Activated CD8-positive, alpha-beta T cell treated with anti-CD3 and anti-CD28 coated beads, Interleukin-2, amount 10 ng/mL, durations not matched to agents 7 days and 5 days (primary cell): ENCODE data around the gene IFI27L1. TPM values are rescaled to one million over a fixed set of nuclear protein-coding genes. Genes with fewer than 3 reads are reported as not detected.

Experiments
- ATAC-seq: fragments of 150-1000 bp; cut with Tn5 transposase; one replicate; pipeline ENCODE4 v1.10.0; 2021; ENCODE audit warnings: moderate library complexity
- CTCF ChIA-PET: fragments of 350-600 bp; sonication (Branson Sonifier 250); formaldehyde crosslinking; loops from one replicate; lab custom pipeline; 2021; ENCODE audit warnings: antibody characterized with exemption; lab: Charles Lee
- POLR2A ChIA-PET: fragments of 350-600 bp; sonication (Branson Sonifier 250); formaldehyde crosslinking; loops from one replicate; lab custom pipeline; 2021; ENCODE audit warnings: antibody characterized with exemption; lab: Charles Lee
- DNase-seq: peaks from one replicate; pipeline ENCODE4 v3.0.0-alpha.2; 2020
- H3K27ac Mint-ChIP-seq: one replicate; pipeline ENCODE4 v1.8.0; 2021; ENCODE audit warnings: mild to moderate bottlenecking, mixed read lengths
- H3K27me3 Mint-ChIP-seq: one replicate; pipeline ENCODE4 v1.8.0; 2021; ENCODE audit warnings: low read depth, mixed read lengths
- H3K36me3 Mint-ChIP-seq: one replicate; pipeline ENCODE4 v1.8.0; 2021; ENCODE audit warnings: low read depth, mixed read lengths
- H3K4me1 Mint-ChIP-seq: one replicate; pipeline ENCODE4 v1.8.0; 2021; ENCODE audit warnings: low read depth, mixed read lengths
- H3K4me3 Mint-ChIP-seq: one replicate; pipeline ENCODE4 v1.8.0; 2021; ENCODE audit warnings: mild to moderate bottlenecking, mixed read lengths
- H3K9me3 Mint-ChIP-seq: one replicate; pipeline ENCODE4 v1.8.0; 2022; ENCODE audit warnings: mixed read lengths; ENCODE audit not compliant: insufficient read depth
- total RNA-seq, 2 experiments: library from RNA; stranded (reverse); gene quantifications; one replicate each; pipeline ENCODE4 v1.2.3, GENCODE V29; 2021

Gene IFI27L1
- total RNA-seq, 2 experiments from 2014 or later: 34.7 to 41.3 TPM

DNA sequence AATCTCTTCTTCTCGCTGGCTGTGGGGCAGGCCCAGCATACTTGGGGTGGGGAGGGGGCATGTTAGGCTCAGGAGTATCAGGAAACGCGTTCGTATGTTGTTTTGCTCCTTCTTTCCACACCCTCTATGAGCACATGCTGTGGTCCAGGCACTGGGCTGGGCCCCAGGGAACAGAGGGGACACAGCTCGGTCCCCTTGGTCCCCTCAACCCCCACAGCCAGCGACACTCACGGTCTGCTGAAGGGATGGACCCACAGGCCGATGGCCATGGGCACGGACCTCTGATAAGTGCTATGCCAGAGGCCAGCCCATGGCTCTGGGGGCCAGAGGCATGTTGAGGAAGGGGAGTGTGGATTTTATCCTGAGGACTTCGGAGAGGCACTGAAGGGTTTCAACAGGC, 35.6 kb downstream of the IFI27L1 start:
- Mint-ChIP-seq H3K9me3 (peaks cover 11% of the 10 kb centered on the region), H3K27me3 (peaks cover 10% of the 10 kb centered on the region), H3K27ac (no peak overlapping the region), H3K4me3 (no peak overlapping the region), H3K36me3 (peaks cover 11% of the 10 kb centered on the region), H3K4me1 (peaks cover 38% of the 10 kb centered on the region)
- CTCF ChIA-PET: interaction anchor here (2.0 kb wide), 1 partner anchor 20 kb away, joined by 6 read pairs; no protein-coding TSS in a partner anchor
- ATAC-seq (no peak), DNase-seq (no peak)
- POLR2A ChIA-PET: no interaction called here

DNA sequence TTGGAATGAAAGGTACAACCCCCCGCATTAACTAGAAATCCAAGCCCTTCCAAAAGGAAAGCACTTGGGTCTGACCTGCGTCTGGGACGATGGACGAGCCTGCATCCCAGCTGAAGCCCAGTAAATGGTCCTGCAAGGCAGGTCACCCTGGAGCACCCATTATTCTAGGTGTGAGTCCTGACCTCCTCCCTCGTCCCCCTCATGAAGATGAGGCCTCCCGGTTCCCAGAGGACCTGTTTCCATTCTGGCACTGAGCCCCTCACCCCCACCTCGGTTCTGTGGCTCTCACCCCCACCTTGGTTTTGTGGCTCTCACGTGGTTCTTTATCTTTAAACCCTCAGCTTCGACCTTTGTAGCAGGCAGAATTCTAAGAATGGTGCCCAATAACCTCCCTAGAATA, 36.7 kb downstream of the IFI27L1 start:
- peaks cover 16% of the 10 kb centered on the region for H3K9me3 Mint-ChIP-seq
- H3K27ac Mint-ChIP-seq: no peak overlapping the region
- DNase-seq: no peak
- H3K4me1 Mint-ChIP-seq: peaks cover 26% of the 10 kb centered on the region
- ChIA-PET POLR2A (no interaction called here), CTCF (interaction anchor here (0.8 to 2.0 kb wide), 2 partner anchors 18 to 23 kb away, joined by 3 to 6 read pairs; no protein-coding TSS in a partner anchor)
- no peak overlapping the region for H3K4me3 Mint-ChIP-seq
- ATAC-seq: no peak
- H3K36me3 Mint-ChIP-seq: peaks cover 5% of the 10 kb centered on the region
- H3K27me3 Mint-ChIP-seq: peaks cover 10% of the 10 kb centered on the region

DNA sequence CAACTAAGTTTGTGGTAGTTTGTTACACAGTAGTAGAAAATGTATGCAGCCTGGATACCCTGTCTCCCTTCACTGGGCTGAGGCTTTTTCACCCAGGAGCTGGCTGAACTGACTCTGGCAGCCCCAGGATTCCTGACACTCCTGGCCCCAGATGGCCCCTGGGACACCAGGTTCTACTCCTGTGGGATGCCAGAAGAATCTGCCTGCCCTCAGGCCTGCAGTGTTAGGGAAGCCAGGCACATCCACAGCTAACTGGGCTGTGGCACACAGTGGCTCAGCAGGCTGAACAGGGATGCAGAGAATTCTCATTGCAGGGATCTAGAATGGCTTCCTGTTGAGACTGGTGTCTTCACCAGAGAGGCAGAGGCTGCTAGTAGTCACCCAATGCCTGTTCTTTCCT, 38.0 kb downstream of the IFI27L1 start:
- no peak for DNase-seq

DNA sequence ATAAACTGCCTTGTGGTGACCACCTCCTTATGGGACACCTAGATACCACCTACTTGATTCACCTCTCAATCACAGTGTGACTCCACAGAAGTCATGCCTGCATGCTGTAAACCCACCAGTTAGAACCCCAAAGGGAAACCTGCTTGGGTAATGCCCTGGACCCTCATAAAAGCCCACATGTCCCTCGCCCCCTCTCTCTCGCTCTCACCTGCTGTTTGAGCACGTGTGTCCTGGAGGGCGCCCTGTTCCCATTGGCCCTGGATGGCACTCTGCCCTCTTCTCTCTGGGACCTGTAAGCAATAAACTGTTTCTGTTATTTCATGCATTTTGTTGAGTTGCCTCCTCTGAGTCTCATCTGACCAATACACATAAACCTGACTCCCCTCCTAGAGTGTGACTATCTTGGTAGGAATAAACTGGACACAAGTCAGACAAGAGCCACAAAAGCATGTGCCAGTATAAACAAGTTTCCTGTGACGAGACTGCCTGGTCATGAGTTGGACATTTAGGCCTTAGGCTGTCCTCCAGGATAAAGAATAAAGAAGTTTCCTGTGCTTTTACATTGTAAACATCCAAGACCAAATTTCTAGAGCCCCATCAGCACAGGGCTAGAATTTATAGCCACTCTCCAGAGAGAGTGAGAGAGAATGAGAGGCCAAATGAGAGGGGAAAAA, 39.7 kb downstream of the IFI27L1 start:
- no peak for ATAC-seq
- ChIA-PET CTCF (no interaction called here), POLR2A (no interaction called here)
- no peak overlapping the region for H3K27ac Mint-ChIP-seq
- DNase-seq: no peak
- H3K9me3 Mint-ChIP-seq: peaks cover 16% of the 10 kb centered on the region
- H3K4me1 Mint-ChIP-seq: peaks cover 8% of the 10 kb centered on the region
- peaks cover 10% of the 10 kb centered on the region for H3K27me3 Mint-ChIP-seq
- no peak overlapping the region for H3K4me3 Mint-ChIP-seq
- H3K36me3 Mint-ChIP-seq: peaks cover 5% of the 10 kb centered on the region

More for the DNA sequence above, 38.0 kb downstream of the IFI27L1 start:
- Mint-ChIP-seq H3K36me3 (peaks cover 5% of the 10 kb centered on the region), H3K4me1 (peaks cover 22% of the 10 kb centered on the region), H3K27ac (no peak overlapping the region), H3K27me3 (peaks cover 10% of the 10 kb centered on the region), H3K9me3 (peaks cover 16% of the 10 kb centered on the region), H3K4me3 (no peak overlapping the region)
- ATAC-seq: no peak
- ChIA-PET POLR2A (no interaction called here), CTCF (interaction anchor here (1.4 kb wide), 1 partner anchor 18 kb away, joined by 3 read pairs; no protein-coding TSS in a partner anchor)

DNA sequence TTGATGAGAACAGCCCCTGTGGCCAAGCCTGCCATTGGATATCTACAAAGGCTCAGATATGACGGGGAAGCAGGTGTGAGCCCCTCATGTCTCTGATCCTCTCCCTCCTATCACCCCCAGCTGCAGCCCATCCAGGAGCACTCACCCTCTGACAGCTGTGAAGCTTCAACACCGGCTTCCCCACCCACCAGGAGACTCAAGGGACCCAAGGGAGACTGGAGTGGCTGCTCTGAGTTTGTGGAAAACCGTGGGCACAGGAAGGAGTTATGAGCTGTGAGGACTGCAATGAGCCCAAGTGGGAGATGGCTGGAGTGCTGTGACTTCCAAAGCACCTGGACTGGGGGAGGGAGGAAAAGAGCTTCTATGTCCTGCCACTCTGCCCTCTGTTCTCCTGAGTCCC, 40.4 kb downstream of the IFI27L1 start:
- Mint-ChIP-seq H3K9me3 (peaks cover 16% of the 10 kb centered on the region), H3K27ac (no peak overlapping the region), H3K4me3 (no peak overlapping the region), H3K4me1 (peaks cover 8% of the 10 kb centered on the region), H3K27me3 (peaks cover 10% of the 10 kb centered on the region), H3K36me3 (peaks cover 5% of the 10 kb centered on the region)
- no peak for ATAC-seq
- DNase-seq: no peak
- ChIA-PET CTCF (interaction anchor here (1.4 kb wide), 1 partner anchor 9 kb away, joined by 3 read pairs; no protein-coding TSS in a partner anchor), POLR2A (no interaction called here)

DNA sequence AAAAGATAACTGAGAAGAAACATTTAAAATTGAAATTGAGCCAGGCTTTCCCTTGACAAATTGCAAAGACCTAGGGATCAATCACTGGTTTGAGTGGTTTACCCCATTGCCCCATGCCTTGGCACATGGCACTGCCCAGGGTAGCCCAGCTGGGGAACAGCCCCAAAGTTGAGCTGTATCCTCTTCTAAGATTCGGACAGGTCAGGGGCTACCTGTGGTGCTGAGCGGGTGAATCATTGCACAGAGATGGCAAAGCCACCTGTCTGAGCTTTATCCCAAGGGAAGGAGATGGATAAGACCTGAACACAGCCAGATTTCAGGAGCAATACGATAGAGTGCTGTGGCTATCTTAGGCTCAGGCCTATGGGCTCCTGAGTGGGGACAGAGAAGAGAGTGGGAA, 41.3 kb downstream of the IFI27L1 start:
- Mint-ChIP-seq H3K27ac (no peak overlapping the region), H3K4me1 (peaks cover 8% of the 10 kb centered on the region), H3K4me3 (no peak overlapping the region), H3K9me3 (peaks cover 16% of the 10 kb centered on the region), H3K36me3 (peaks cover 9% of the 10 kb centered on the region), H3K27me3 (peaks cover 10% of the 10 kb centered on the region)
- ChIA-PET CTCF (interaction anchor here (1.4 kb wide), 1 partner anchor 8 kb away, joined by 3 read pairs; no protein-coding TSS in a partner anchor), POLR2A (no interaction called here)
- DNase-seq (no peak), ATAC-seq (no peak)

DNA sequence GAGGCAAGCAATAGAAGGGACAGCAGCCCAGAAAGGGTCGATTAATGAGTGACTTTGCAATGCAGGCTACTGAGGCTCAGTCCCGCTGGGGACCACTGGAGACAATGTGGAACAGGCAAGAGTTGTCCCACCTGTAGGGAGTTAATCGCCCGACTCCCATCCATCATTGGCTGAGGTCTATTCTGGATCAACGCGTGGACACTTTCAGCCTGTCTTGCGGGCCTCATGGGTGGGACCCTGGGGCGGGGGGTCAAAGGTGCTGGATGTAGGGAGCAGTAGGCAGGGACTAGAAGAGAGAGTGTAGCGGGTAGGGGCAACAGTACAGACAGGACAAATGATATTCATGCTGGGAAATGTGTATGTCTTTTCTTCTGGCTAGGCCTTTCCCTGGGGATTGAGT, 42.2 kb downstream of the IFI27L1 start:
- Mint-ChIP-seq H3K27ac (no peak overlapping the region), H3K27me3 (peaks cover 10% of the 10 kb centered on the region), H3K4me3 (no peak overlapping the region), H3K36me3 (peaks cover 9% of the 10 kb centered on the region), H3K9me3 (peaks cover 16% of the 10 kb centered on the region), H3K4me1 (peaks cover under 1% of the 10 kb centered on the region)
- CTCF ChIA-PET: interaction anchor here (1.2 to 1.5 kb wide), 2 partner anchors 19 to 184 kb away, joined by 3 read pairs; no protein-coding TSS in a partner anchor
- POLR2A ChIA-PET: no interaction called here
- ATAC-seq: no peak
- no peak for DNase-seq

DNA sequence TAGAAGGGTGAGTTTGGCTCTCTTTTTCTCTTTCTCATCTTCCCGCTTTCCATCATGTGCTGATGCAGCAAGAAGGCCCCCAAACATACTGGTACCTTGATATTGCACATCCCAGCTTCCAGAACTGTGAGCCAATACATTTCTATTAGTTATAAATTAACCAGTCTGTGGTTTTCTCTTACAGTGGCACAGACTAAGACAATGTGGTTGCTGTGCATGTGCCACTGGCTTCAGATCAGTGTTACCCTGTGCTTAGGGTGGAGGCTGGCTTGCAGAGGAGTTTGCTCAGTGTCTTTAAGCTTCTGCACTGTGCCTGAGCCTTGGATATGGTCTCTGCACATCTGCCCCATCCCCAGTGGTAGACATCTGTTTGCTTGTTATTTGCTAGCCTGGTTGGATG, 42.8 kb downstream of the IFI27L1 start:
- no peak overlapping the region for H3K4me3 Mint-ChIP-seq
- POLR2A ChIA-PET: no interaction called here
- H3K27me3 Mint-ChIP-seq: peaks cover 10% of the 10 kb centered on the region
- peaks cover 16% of the 10 kb centered on the region for H3K9me3 Mint-ChIP-seq
- CTCF ChIA-PET: interaction anchor here (1.2 to 1.5 kb wide), 3 partner anchors 19 to 184 kb away, joined by 3 read pairs; partner anchors contain the start of genes DDX24 and IFI27L1
- H3K27ac Mint-ChIP-seq: no peak overlapping the region
- peaks cover 5% of the 10 kb centered on the region for H3K4me1 Mint-ChIP-seq
- peaks cover 10% of the 10 kb centered on the region for H3K36me3 Mint-ChIP-seq
- ATAC-seq (no peak), DNase-seq (no peak)

DNA sequence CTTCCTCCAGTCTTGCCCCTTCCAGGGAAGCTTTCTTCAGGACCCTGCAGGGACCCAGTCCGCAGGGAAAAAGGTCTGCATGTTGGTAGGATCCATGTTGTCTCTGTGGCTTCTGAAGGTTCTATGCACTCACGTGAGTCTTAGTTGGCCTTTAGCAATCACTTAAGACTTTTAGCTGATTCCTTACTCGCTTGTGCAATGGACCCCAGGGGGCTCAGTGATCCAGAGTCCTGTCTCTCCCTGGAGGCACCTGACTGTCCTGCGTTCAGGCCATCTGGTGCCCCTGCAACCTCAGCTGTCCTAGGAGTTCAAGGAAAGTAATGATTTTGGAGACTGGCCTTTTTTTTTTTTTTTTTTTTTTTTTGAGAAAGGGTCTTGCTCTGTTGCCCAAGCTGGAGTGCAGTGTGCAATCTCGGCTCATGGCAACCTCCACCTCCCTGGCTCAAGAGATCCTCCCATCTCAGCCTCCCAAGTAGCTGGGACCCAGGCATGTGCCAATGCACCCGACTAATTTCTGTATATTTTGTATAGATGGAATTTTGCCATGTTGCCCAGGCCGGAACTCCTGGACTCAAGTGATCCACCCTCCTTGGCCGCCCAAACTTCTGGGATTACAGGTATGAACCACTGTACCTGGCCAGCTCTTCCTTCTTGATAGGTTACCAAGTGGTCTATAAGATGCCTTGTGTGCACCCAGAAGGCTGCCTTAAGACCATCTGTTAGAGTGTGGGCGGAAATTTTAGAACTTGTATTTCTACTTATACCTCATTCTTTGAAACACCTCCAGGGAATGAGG, 43.7 kb downstream of the IFI27L1 start:
- CTCF ChIA-PET: interaction anchor here (1.0 to 1.5 kb wide), 4 partner anchors 12 to 185 kb away, joined by 3 to 4 read pairs (median 3); partner anchors contain the start of genes DDX24 and IFI27L1
- DNase-seq (no peak), ATAC-seq (no peak)
- Mint-ChIP-seq H3K4me3 (no peak overlapping the region), H3K4me1 (peaks cover 10% of the 10 kb centered on the region), H3K36me3 (peaks cover 7% of the 10 kb centered on the region), H3K27me3 (peaks cover 10% of the 10 kb centered on the region), H3K9me3 (peaks cover 11% of the 10 kb centered on the region), H3K27ac (no peak overlapping the region)
- POLR2A ChIA-PET: no interaction called here

DNA sequence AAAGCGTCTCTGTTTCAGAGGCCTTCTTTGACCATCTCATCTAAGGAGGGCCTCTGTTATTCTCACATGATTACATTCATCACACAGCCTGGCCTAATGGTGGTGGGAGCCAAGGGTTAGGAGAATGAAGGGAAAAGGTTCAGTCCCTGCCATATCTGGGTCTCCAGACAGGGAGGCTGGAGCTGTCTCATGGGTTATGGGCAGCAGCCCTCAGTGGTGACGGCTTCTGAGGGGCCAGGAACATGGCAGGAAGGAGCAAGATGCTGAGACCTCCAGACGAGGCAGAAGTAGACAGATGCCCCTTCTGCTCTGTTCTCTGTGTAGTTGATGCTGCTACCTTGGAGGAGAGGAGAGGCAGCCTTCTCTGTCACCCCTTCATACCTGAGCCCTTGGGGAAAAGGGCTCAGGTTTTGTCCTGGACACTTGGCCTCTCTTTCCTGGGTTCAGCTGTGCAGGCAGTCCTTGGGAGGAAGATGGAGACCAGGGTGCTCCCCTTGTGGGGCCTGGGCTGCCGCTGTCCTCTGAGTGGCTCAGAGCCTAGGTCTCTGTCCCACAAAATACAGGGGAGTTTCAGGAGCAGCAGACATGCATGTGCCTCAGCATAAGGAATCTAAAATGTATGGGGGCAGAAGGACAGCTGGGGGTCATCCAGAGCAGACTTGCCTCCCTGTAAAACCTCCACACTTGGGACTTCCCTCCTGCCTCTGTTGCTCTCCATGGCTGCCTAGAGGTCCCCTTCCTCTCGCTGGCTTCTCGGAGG, 44.7 kb downstream of the IFI27L1 start:
- H3K27ac Mint-ChIP-seq: no peak overlapping the region
- no peak overlapping the region for H3K4me3 Mint-ChIP-seq
- peaks cover 10% of the 10 kb centered on the region for H3K27me3 Mint-ChIP-seq
- peaks cover 6% of the 10 kb centered on the region for H3K36me3 Mint-ChIP-seq
- peaks cover 17% of the 10 kb centered on the region for H3K4me1 Mint-ChIP-seq
- ATAC-seq: no peak
- peaks cover 10% of the 10 kb centered on the region for H3K9me3 Mint-ChIP-seq
- DNase-seq: no peak
- ChIA-PET CTCF (interaction anchor here (0.5 to 3.4 kb wide), 3 partner anchors 11 to 52 kb away, joined by 3 to 14 read pairs (median 4); no protein-coding TSS in a partner anchor), POLR2A (no interaction called here)

DNA sequence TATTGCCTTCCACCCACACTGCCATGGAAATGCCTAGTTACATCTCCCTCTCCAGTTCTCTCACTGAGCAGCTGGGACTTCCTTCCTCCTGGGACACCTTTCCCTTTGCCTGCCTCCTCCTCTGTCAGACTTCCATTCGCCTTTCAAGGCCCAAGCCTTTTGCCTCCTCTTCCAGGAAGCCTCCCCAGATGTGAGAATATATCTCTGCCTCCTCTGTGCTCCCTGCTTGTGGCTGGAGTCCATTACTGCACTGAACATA, 45.2 kb downstream of the IFI27L1 start:
- peaks cover 8% of the 10 kb centered on the region for H3K9me3 Mint-ChIP-seq
- peaks cover 17% of the 10 kb centered on the region for H3K4me1 Mint-ChIP-seq
- H3K27me3 Mint-ChIP-seq: peaks cover 11% of the 10 kb centered on the region
- no peak for DNase-seq
- POLR2A ChIA-PET: no interaction called here
- H3K4me3 Mint-ChIP-seq: no peak overlapping the region
- CTCF ChIA-PET: interaction anchor here (3.4 kb wide), 1 partner anchor 10 kb away, joined by 14 read pairs; no protein-coding TSS in a partner anchor
- H3K36me3 Mint-ChIP-seq: peaks cover 6% of the 10 kb centered on the region
- no peak overlapping the region for H3K27ac Mint-ChIP-seq
- ATAC-seq: no peak
